IMR-90 (cell line): ENCODE measurements around the gene OPTN. TPM values are rescaled to one million over a fixed set of nuclear protein-coding genes. Genes with fewer than 3 reads are reported as not detected.

Source experiments
- ATAC-seq: fragments of 200-7000 bp; cut with Tn5 transposase; 2 replicates; pipeline ENCODE4 v1.9.1; 2020; ENCODE audit warnings: low read depth, mild to moderate bottlenecking, moderate library complexity
- BruUV-seq: library from RNA; stranded (reverse); fragments of 400-500 nt; replicated peaks from 2 replicates; lab custom pipeline; 2021; lab: Mats Ljungman, UMichigan
- CTCF ChIA-PET: fragments of 300-600 bp; formaldehyde crosslinking; extraction: SDS; loops from one replicate; lab custom pipeline; 2021; ENCODE audit warnings: antibody characterized with exemption; lab: Yijun Ruan, JAX
- POLR2A ChIA-PET: fragments of 300-600 bp; sonication (Branson Sonifier 250); formaldehyde crosslinking; loops from one replicate; lab custom pipeline; 2022; ENCODE audit warnings: antibody characterized with exemption; ENCODE audit not compliant: unreplicated experiment; lab: Charles Lee
- DNase-seq: peaks from one replicate; pipeline ENCODE4 v3.0.0; 2013
- H2AFZ ChIP-seq: replicated peaks from 2 replicates; pipeline ENCODE3; 2013; ENCODE audit warnings: low read length, mild to moderate bottlenecking; ENCODE audit not compliant: poor library complexity
- H2AK5ac ChIP-seq: 2 replicates; pipeline ENCODE4 v1.6.1; 2013; ENCODE audit warnings: low read depth, low read length, inconsistent platforms
- H2AK9ac ChIP-seq: replicated peaks from 2 replicates; pipeline ENCODE3; 2013; ENCODE audit warnings: mild to moderate bottlenecking, low read depth, low read length, moderate library complexity; ENCODE audit not compliant: poor library complexity
- H2BK120ac ChIP-seq: 2 replicates; pipeline ENCODE4 v1.6.1; 2013; ENCODE audit warnings: low read depth, low read length, inconsistent platforms
- H2BK15ac ChIP-seq: 3 replicates; pipeline ENCODE4 v1.6.1; 2013; ENCODE audit warnings: low read depth, low read length, inconsistent platforms
- H2BK20ac ChIP-seq: 2 replicates; pipeline ENCODE4 v1.6.1; 2013; ENCODE audit warnings: low read depth, mild to moderate bottlenecking, inconsistent platforms, low read length, moderate library complexity
- H2BK5ac ChIP-seq: 2 replicates; pipeline ENCODE4 v1.6.1; 2013; ENCODE audit warnings: mild to moderate bottlenecking, low read depth, low read length, inconsistent platforms; ENCODE audit not compliant: poor library complexity, severe bottlenecking
- H3K14ac ChIP-seq: replicated peaks from 2 replicates; pipeline ENCODE4 v1.6.1; 2013; ENCODE audit warnings: low read depth, low read length, inconsistent platforms
- H3K18ac ChIP-seq: 2 replicates; pipeline ENCODE4 v1.6.1; 2013; ENCODE audit warnings: low read depth, low read length, control low read depth
- H3K23ac ChIP-seq: 2 replicates; pipeline ENCODE4 v1.6.1; 2013; ENCODE audit warnings: low read depth, low read length, inconsistent platforms
- H3K27ac ChIP-seq: 2 replicates; pipeline ENCODE4 v1.5.1; 2013; ENCODE audit warnings: mild to moderate bottlenecking, control low read depth, low read length; ENCODE audit not compliant: insufficient read depth
- H3K27me3 ChIP-seq: 2 replicates; pipeline ENCODE4 v1.6.1; 2013; ENCODE audit warnings: low read length; ENCODE audit not compliant: control insufficient read depth, insufficient read depth
- H3K36me3 ChIP-seq: 2 replicates; pipeline ENCODE4 v1.6.1; 2013; ENCODE audit warnings: low read length, mixed read lengths; ENCODE audit not compliant: control insufficient read depth, insufficient read depth
- H3K4ac ChIP-seq: 2 replicates; pipeline ENCODE4 v1.6.1; 2013; ENCODE audit warnings: low read depth, low read length, inconsistent platforms
- H3K4me1 ChIP-seq: 2 replicates; pipeline ENCODE4 v1.6.1; 2013; ENCODE audit warnings: low read length, mixed read lengths; ENCODE audit not compliant: control insufficient read depth, insufficient read depth
- H3K4me2 ChIP-seq: 2 replicates; pipeline ENCODE4 v1.6.1; 2013; ENCODE audit warnings: low read depth, mild to moderate bottlenecking, control low read depth, low read length, moderate library complexity
- H3K4me3 ChIP-seq: 2 replicates; pipeline ENCODE4 v1.5.1; 2013; ENCODE audit warnings: low read depth, mild to moderate bottlenecking, control low read depth, low read length, moderate library complexity; ENCODE audit not compliant: insufficient read depth
- H3K56ac ChIP-seq: 2 replicates; pipeline ENCODE4 v1.6.1; 2013; ENCODE audit warnings: low read length, inconsistent platforms; ENCODE audit not compliant: insufficient read depth; ENCODE audit errors: extremely low read depth
- H3K79me1 ChIP-seq, 2 experiments: 2 replicates each; pipeline ENCODE4 v1.6.1; 2013; ENCODE audit warnings: low read length in 2 of 2, inconsistent platforms in 1 of 2, low read depth in 1 of 2
- H3K9ac ChIP-seq: 2 replicates; pipeline ENCODE4 v1.6.1; 2013; ENCODE audit warnings: low read depth, low read length, control low read depth
- H3K9me1 ChIP-seq: 2 replicates; pipeline ENCODE4 v1.6.1; 2013; ENCODE audit warnings: low read length, inconsistent platforms; ENCODE audit not compliant: insufficient read depth
- H3K9me3 ChIP-seq: 2 replicates; pipeline ENCODE4 v1.6.1; 2013; ENCODE audit warnings: low read length; ENCODE audit not compliant: control insufficient read depth, insufficient read depth
- H4K20me1 ChIP-seq: 2 replicates; pipeline ENCODE4 v1.6.1; 2013; ENCODE audit warnings: low read length, inconsistent platforms; ENCODE audit not compliant: insufficient read depth
- H4K5ac ChIP-seq: 2 replicates; pipeline ENCODE4 v1.6.1; 2013; ENCODE audit warnings: mild to moderate bottlenecking, low read depth, low read length, control low read depth
- H4K8ac ChIP-seq, 2 experiments: 2 replicates each; pipeline ENCODE4 v1.6.1; 2013; ENCODE audit warnings: low read depth in 2 of 2, low read length in 2 of 2, control low read depth in 1 of 2, inconsistent platforms in 1 of 2
- H4K91ac ChIP-seq: 2 replicates; pipeline ENCODE4 v1.6.1; 2013; ENCODE audit warnings: low read depth, low read length, inconsistent platforms; ENCODE audit not compliant: insufficient read depth
- BHLHE40 ChIP-seq: fragments of 150-350 bp; IDR thresholded peaks from 2 replicates; pipeline ENCODE4 v1.6.1; 2016; ENCODE audit warnings: mild to moderate bottlenecking, low read depth, low read length
- CEBPB ChIP-seq: IDR thresholded peaks from 2 replicates; pipeline ENCODE4 v1.6.1; 2012; ENCODE audit warnings: low read depth, low read length, improper control_type of control experiment
- CTCF ChIP-seq: conservative IDR thresholded peaks from 2 replicates; pipeline ENCODE4 v1.5.1; 2012; ENCODE audit warnings: mild to moderate bottlenecking, low read depth, low read length, improper control_type of control experiment
- FOS ChIP-seq: fragments of 150-350 bp; IDR thresholded peaks from 2 replicates; pipeline ENCODE4 v1.6.1; 2016; ENCODE audit warnings: low read depth, low read length
- MXI1 ChIP-seq: IDR thresholded peaks from 2 replicates; pipeline ENCODE4 v1.6.1; 2012; ENCODE audit warnings: low read depth, mild to moderate bottlenecking, low read length, moderate library complexity, borderline replicate concordance
- POLR2A ChIP-seq: IDR thresholded peaks from 2 replicates; pipeline ENCODE4 v1.6.1; 2012; ENCODE audit warnings: mild to moderate bottlenecking, low read depth, low read length
- RAD21 ChIP-seq: IDR thresholded peaks from 2 replicates; pipeline ENCODE4 v1.6.1; 2012; ENCODE audit warnings: low read length, improper control_type of control experiment
- RCOR1 ChIP-seq: IDR thresholded peaks from 2 replicates; pipeline ENCODE4 v1.6.1; 2012; ENCODE audit warnings: mild to moderate bottlenecking, low read length, improper control_type of control experiment; ENCODE audit not compliant: insufficient replicate concordance
- USF2 ChIP-seq: fragments of 150-350 bp; IDR thresholded peaks from 2 replicates; pipeline ENCODE4 v1.6.1; 2017; ENCODE audit warnings: mild to moderate bottlenecking, antibody characterized with exemption, low read length, low read depth
- whole genome bisulfite sequencing, 2 experiments: methylation state at CpG; one replicate each; pipeline versions ENCODE4 v1.1.5 to v1.1.7; 2013; ENCODE audit warnings: missing lambda C conversion rate in 2 of 2; ENCODE audit not compliant: insufficient read length in 1 of 2; ENCODE audit errors: extremely low coverage in 2 of 2; 5-methylcytosine and 5-hydroxymethylcytosine counted together
- dilution Hi-C: fragments of 300-500 bp; cut with HindIII; formaldehyde crosslinking; loops from one replicate; pipeline ENCODE4 v1.14.3; 2018; ENCODE audit warnings: low sequenced_read_pairs; ENCODE audit not compliant: unreplicated experiment
- in situ Hi-C: fragments of 300-500 bp; cut with MboI; formaldehyde crosslinking; loops from 3 replicates; pipeline ENCODE4 v1.14.3; 2019; ENCODE audit warnings: low sequenced_read_pairs, inconsistent platforms, mixed read lengths
- intact Hi-C: fragments of 100-400 bp; cut with micrococcal nuclease; formaldehyde crosslinking; loops from 2 replicates; pipeline ENCODE4 v1.10.0; 2022
- polyA plus RNA-seq, 3 experiments: library from polyadenylated mRNA; depleted of rRNA; stranded (reverse); fragments of >200 nt; gene quantifications; 2 replicates each; pipeline ENCODE4 v1.2.3, GENCODE V29; 2012; ENCODE audit warnings: low replicate concordance in 1 of 3
- total RNA-seq: library from RNA; depleted of rRNA; stranded (reverse); fragments of >200 nt; gene quantifications from 2 replicates; pipeline ENCODE4 v1.2.3, GENCODE V29; 2012

The OPTN gene
- total and polyA plus RNA-seq, 2 of the 4 experiments (the other 2 are of a cell fraction) = 34.8 to 41.4 TPM

GRCh38 chr10:13140627-13141190 is 40.7 kb downstream of the OPTN start:
- in situ Hi-C loops = no loop called here
- no peak for TF ChIP-seq MXI1
- TF ChIP-seq CTCF = no peak
- no peak for TF ChIP-seq BHLHE40
- no peak for TF ChIP-seq RAD21
- TF ChIP-seq FOS = no peak
- TF ChIP-seq USF2 = no peak
- no peak for TF ChIP-seq POLR2A
- TF ChIP-seq CEBPB = no peak
- TF ChIP-seq RCOR1 = no peak
- Histone ChIP-seq H3K9me1 (no peaks in the 10 kb centered on the region), H2BK120ac (no peak overlapping the region), H2AK9ac (no peak overlapping the region), H3K4me2 (no peak overlapping the region), H4K8ac (no peak overlapping the region), H3K4ac (no peak overlapping the region), H2BK15ac (no peak overlapping the region), H3K36me3 (peaks cover 26% of the 10 kb centered on the region), H2AK5ac (no peak overlapping the region), H4K20me1 (no peaks in the 10 kb centered on the region), H2AFZ (no peak overlapping the region), H3K79me1 (no peaks in the 10 kb centered on the region), H4K5ac (no peak overlapping the region), H3K4me3 (no peak overlapping the region), H2BK20ac (no peak overlapping the region), H2BK5ac (no peak overlapping the region), H3K14ac (no peak overlapping the region), H4K91ac (no peak overlapping the region), H3K4me1 (peaks cover 2% of the 10 kb centered on the region; the same call in 1 of the 2 replicates), H3K9ac (no peak overlapping the region), H3K23ac (no peak overlapping the region), H3K27ac (no peak overlapping the region), H3K56ac (no peak overlapping the region), H3K27me3 (no peaks in the 10 kb centered on the region), H3K9me3 (no peaks in the 10 kb centered on the region), H3K18ac (no peak overlapping the region)
- DNase-seq = no peak
- ChIA-PET POLR2A (interaction anchor here (0.6 kb wide), 1 partner anchor 836 kb away, joined by 4 read pairs; no protein-coding TSS in a partner anchor), CTCF (no interaction called here)
- dilution Hi-C loops = no loop called here
- no TSS peak for BruUV-seq
- ATAC-seq = no peak
- intact Hi-C loops = no loop called here
- WGBS, 2 experiments = 80% methylated on average over 2 of the region's 4 CpGs; no CpG with 5 or more reads in 1 of the 2 experiments
